Adipocyte (in vitro differentiated cells): Measurements from ENCODE around the gene NPTXR.
"Not testable (repeated sequence)": the region's sequence is repeated elsewhere in the genome, so short reads cannot be mapped to it uniquely, and the experiment has no call there.

ENCODE experiments used
- DNase-seq: peaks from one replicate; pipeline ENCODE4 v3.0.0-alpha.2; 2015; ENCODE audit warnings: low read depth
- H3K27me3 ChIP-seq: replicated peaks from 2 replicates; pipeline ENCODE4 v1.7.0; 2013; ENCODE audit warnings: mild to moderate bottlenecking, low read length, moderate library complexity; ENCODE audit not compliant: control insufficient read depth, insufficient read depth
- H3K36me3 ChIP-seq: 2 replicates; pipeline ENCODE4 v1.7.0; 2013; ENCODE audit warnings: low read length, mild to moderate bottlenecking, moderate library complexity; ENCODE audit not compliant: control insufficient read depth, insufficient read depth, severe bottlenecking
- H3K4me1 ChIP-seq: 2 replicates; pipeline ENCODE4 v1.7.0; 2013; ENCODE audit warnings: mild to moderate bottlenecking, low read length, moderate library complexity; ENCODE audit not compliant: control insufficient read depth, insufficient read depth
- H3K4me3 ChIP-seq: 2 replicates; pipeline ENCODE4 v1.7.0; 2013; ENCODE audit warnings: mild to moderate bottlenecking, low read length, moderate library complexity
- H3K9ac ChIP-seq: 2 replicates; pipeline ENCODE4 v1.7.0; 2013; ENCODE audit warnings: mild to moderate bottlenecking, low read length, moderate library complexity
- H3K9me3 ChIP-seq: 2 replicates; pipeline ENCODE4 v1.7.0; 2013; ENCODE audit warnings: mild to moderate bottlenecking, low read length, moderate library complexity; ENCODE audit not compliant: control insufficient read depth

The NPTXR gene

DNA sequence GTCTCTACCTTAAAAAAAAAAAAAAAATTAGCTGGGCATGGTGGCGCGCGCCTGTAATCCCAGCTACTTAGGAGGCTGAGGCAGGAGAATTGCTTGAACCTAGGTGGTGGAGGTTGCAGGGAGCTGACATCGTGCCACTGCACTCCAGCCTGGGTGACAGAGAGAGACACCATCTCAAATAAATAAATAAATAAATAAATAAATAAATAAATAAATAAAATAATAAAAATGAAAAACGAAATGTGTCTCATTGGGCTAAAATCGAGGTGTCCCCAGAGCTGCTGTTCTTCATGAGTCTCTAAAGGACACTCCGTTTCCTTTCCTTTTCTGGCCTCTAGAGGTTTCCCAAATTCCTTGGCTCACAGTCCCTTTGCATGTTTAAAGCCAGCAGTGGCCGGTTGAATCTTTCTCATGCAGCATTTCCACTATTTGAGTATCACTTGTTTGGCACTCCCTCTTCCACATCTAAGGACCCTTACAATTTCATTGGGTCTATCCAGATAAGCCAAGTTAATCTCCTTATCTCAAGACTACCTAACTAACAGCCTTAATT is 38.7 kb downstream of the NPTXR start:
- not testable (repeated sequence) for H3K27me3 ChIP-seq, H3K36me3 ChIP-seq, H3K4me1 ChIP-seq, H3K9ac ChIP-seq, DNase-seq, H3K4me3 ChIP-seq
- H3K9me3 ChIP-seq = peaks cover 11% of the 10 kb centered on the region

GRCh38 chr22:38802671-38803121 is 41.1 kb downstream of the NPTXR start:
- DNase-seq = peak; percentile 95
- H3K4me1 ChIP-seq = peaks cover 10% of the 10 kb centered on the region
- no peaks in the 10 kb centered on the region for H3K9me3 ChIP-seq
- no peak overlapping the region for H3K4me3 ChIP-seq
- no peak overlapping the region for H3K9ac ChIP-seq
- H3K27me3 ChIP-seq = no peaks in the 10 kb centered on the region
- no peaks in the 10 kb centered on the region for H3K36me3 ChIP-seq

DNA sequence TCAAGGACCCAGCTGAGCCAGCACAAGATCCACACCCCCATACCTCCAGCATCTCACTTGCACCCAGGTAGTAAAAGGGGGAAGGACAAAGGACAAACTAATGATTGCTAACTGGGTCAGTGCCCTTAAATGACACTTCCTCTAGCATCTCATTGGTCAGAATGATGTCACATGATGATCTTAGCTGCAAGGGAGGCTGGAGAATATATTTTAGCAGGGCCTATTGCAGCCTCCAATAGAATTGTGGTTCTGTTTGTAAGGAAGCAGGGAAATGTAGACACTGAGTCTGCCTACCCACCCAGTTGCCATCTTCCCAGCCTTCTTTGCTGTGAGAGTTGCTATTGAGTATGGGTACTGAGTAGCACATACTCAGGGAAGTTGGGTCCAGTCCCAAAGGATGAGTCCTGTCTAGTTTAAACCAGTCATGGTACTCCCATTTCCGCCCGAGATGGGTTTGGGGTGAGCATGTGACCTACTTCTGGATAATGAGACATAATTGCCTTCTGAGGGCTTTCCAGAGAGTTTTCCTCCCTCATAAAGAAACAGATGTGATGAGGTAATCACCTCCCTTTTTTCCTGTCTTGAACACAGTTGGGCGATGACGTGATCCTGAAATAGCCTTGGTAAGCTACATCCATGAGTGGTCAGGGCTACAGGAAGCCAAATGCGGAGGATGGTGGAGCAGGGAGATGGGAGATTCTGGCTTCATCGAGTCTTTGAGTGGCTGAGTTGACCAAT is 44.4 kb downstream of the NPTXR start:
- no peaks in the 10 kb centered on the region for H3K36me3 ChIP-seq
- H3K9ac ChIP-seq = no peak overlapping the region
- H3K27me3 ChIP-seq = peaks cover 4% of the 10 kb centered on the region
- no peaks in the 10 kb centered on the region for H3K9me3 ChIP-seq
- H3K4me3 ChIP-seq = no peak overlapping the region
- DNase-seq = peak; percentile 43
- peaks cover 10% of the 10 kb centered on the region for H3K4me1 ChIP-seq

GRCh38 chr22:38798496-38798895 is 45.3 kb downstream of the NPTXR start:
- Histone ChIP-seq H3K27me3 (peaks cover 4% of the 10 kb centered on the region), H3K4me1 (peaks cover 10% of the 10 kb centered on the region), H3K9me3 (no peaks in the 10 kb centered on the region), H3K36me3 (no peaks in the 10 kb centered on the region), H3K4me3 (no peak overlapping the region), H3K9ac (no peak overlapping the region)
- no peak for DNase-seq

DNA sequence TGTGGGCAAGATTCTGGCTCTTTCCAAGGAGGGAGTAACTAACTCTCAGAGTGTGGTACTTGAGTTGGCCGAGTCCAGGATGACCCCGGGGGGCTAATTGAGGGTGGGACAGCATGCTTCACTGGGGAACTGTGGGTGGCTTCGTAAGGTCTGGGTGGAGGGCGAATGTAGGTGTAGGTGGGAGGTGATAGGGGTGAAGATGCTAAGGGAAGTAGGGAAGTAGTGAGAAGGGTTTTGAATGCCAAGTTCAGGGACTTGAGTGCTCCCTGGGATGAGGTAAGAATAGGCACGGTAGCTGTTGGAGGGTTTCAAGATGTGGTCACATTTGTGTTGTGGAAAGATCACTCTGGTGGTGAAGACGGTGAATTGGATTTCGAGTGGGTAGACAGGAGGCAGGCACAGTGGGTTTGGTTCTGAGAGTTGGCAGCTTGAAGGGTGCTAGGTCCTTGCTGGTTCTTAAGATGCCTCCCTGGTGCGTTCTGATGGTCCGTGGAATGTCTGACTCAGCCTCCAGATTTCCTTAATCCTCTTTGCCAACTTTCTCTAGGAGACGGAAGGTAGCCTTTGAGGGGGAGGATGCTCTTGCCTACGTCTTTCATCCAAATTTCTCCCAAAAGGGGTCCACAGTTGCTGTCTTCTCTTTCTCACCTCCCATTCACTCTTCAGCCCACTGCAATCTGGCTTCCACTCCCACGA is 47.4 kb downstream of the NPTXR start:
- Histone ChIP-seq H3K4me1 (peaks cover 8% of the 10 kb centered on the region), H3K9me3 (no peaks in the 10 kb centered on the region)
- DNase-seq = no peak

GRCh38 chr22:38795569-38795968 is 48.3 kb downstream of the NPTXR start:
- H3K4me1 ChIP-seq = peaks cover 8% of the 10 kb centered on the region

More for the DNA sequence above, 47.4 kb downstream of the NPTXR start:
- no peaks in the 10 kb centered on the region for H3K36me3 ChIP-seq
- H3K4me3 ChIP-seq = no peak overlapping the region
- H3K27me3 ChIP-seq = peaks cover 4% of the 10 kb centered on the region
- no peak overlapping the region for H3K9ac ChIP-seq

GRCh38 chr22:38793721-38794466 is 49.9 kb downstream of the NPTXR start, which contains the start of gene DNAL4:
Gene DNAL4, minus strand, starts transcription at chr22:38794143. Its CDS starts 11,412 bp downstream, at chr22:38782731.
- H3K4me1 ChIP-seq = peaks cover 13% of the 10 kb centered on the region
- no peaks in the 10 kb centered on the region for H3K9me3 ChIP-seq
- peaks cover 10% of the 10 kb centered on the region for H3K36me3 ChIP-seq
- peak; percentile 100 for DNase-seq
- H3K9ac ChIP-seq = peak within 1 kb of the TSS; percentile 85
- peaks cover 4% of the 10 kb centered on the region for H3K27me3 ChIP-seq
- peak within 1 kb of the TSS; percentile 92 for H3K4me3 ChIP-seq

More at GRCh38 chr22:38795569-38795968, 48.3 kb downstream of the NPTXR start:
- no peak for DNase-seq
- Histone ChIP-seq H3K36me3 (peaks cover 1% of the 10 kb centered on the region), H3K9me3 (no peaks in the 10 kb centered on the region), H3K4me3 (no peak overlapping the region), H3K27me3 (peaks cover 4% of the 10 kb centered on the region), H3K9ac (no peak overlapping the region)

DNA sequence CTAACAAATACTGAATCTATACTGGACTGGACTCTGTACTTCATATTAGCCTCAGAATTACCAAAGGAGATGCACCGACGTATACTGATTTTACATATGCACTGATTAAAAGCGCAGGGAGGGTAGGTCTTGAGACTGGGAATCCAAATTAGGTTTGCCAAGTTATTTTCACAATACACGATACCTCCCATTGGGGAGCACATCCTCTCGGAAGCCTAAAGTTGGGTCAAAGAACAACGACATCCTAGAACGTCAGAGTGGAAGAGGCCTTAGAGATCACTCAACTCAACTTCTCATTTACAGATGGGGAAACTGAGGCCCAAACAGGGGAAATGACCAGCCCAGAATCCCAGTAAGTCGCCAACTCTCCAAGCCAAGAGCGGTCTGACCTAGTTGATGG is 50.5 kb downstream of the NPTXR start:
- DNase-seq = peak; percentile 26

DNA sequence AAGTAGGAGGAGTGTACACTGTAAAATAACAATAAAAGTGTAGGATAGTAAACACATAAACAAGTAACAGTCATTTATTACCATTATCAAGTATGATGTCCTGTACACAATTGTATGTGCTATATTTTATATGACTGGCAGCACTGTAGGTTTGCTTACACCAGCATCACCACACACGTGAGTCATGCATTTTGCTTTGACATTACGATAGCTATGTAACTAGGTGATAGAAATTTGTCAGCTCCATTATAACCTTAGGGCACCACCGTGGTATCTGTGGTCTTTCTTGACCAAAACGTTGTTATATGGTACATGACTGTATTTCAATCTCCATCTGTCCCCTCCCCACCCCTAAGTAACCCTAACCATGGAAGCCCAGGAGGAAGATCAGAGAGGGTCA is 51.0 kb downstream of the NPTXR start:
- Histone ChIP-seq H3K9ac (peak overlapping the region; percentile 85), H3K9me3 (no peaks in the 10 kb centered on the region), H3K27me3 (peaks cover 4% of the 10 kb centered on the region), H3K4me1 (peaks cover 22% of the 10 kb centered on the region), H3K4me3 (peak overlapping the region; percentile 92), H3K36me3 (peaks cover 10% of the 10 kb centered on the region)
- DNase-seq = peak; percentile 21

More for the DNA sequence above, 50.5 kb downstream of the NPTXR start:
- Histone ChIP-seq H3K4me1 (peaks cover 17% of the 10 kb centered on the region), H3K9me3 (no peaks in the 10 kb centered on the region), H3K27me3 (peaks cover 4% of the 10 kb centered on the region), H3K4me3 (peak overlapping the region; percentile 92), H3K36me3 (peaks cover 10% of the 10 kb centered on the region), H3K9ac (peak overlapping the region; percentile 85)

GRCh38 chr22:38789606-38790005 is 54.2 kb downstream of the NPTXR start:
- Histone ChIP-seq H3K4me3 (no peak overlapping the region), H3K27me3 (no peaks in the 10 kb centered on the region), H3K9me3 (no peaks in the 10 kb centered on the region)

More at GRCh38 chr22:38789606-38790005, 54.2 kb downstream of the NPTXR start:
- no peak for DNase-seq
- Histone ChIP-seq H3K4me1 (peaks cover 23% of the 10 kb centered on the region), H3K9ac (no peak overlapping the region), H3K36me3 (peaks cover 10% of the 10 kb centered on the region)
